Hematopoietic multipotent progenitor cell treated with erythropoietin and hydrocortisone succinate and interleukin-3 and kit ligand, for 15 days (in vitro differentiated cells): Measurements from ENCODE around the gene NPY5R.
A peak's percentile ranks its signal among the peaks of the same experiment; 100 is the strongest.

ENCODE experiments used
- DNase-seq: peaks from one replicate; pipeline ENCODE4 v3.0.0-alpha.2; 2015; ENCODE audit warnings: low spot score

The NPY5R gene

DNA sequence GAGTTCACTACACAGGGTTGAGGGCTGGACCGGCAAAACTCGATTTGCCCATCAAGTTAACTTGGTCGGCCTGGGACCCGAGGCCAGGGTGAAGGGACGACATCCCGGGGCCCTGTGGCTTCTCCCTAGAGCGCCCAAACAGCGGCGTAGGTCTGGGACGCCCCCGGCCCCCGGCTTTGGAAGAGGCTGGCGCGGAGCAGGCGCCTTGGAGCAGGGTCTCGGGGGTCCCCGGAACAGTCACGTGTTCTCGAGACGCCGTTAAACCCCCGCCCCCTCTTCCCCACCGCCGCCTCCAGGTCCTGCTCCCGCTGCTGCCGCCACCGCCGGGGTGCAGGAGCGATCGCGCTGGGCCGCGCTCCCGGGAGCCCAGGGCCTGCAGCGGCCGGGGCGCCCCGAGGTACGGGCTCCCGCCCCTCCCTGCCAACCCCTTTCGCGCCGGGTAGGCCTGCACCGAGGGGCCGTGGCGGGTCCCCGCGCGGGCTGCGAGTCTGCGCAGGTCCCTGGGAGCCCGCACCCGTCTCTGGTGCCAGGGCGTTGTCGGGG is at the start of gene NPY5R:
Gene NPY5R, plus strand, starts transcription at position 289 of the 543 bp plus-strand sequence. CDS start 6,382 bp downstream, outside the sequence.
- no peak for DNase-seq

DNA sequence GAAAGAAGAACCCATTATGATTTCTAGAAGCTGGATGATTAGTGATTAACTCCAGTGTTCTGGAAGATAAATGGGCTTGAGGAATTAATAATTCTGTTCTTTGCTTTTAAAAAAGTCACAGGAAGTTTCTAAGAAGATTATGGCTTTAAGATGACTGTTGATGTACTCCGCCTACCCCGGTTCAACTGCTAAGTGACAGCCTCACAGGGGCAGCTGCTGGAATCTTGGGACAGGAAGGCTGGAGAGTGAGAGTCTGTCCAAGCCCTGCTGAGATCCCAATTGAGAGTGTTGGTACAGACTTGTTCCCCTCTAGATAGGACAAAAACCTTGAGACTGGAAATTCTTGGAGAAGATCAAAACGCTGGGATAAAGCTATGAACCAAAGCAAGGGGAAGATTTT is 48.6 kb upstream of the NPY5R start:
- no peak for DNase-seq

- no peak for DNase-seq
Measured at GRCh38 chr4:163300445-163300844, 43.2 kb upstream of the NPY5R start.

GRCh38 chr4:163303069-163303468 is 40.6 kb upstream of the NPY5R start:
- no peak for DNase-seq

- no peak for DNase-seq
Measured at GRCh38 chr4:163309466-163309865, 34.2 kb upstream of the NPY5R start.

DNA sequence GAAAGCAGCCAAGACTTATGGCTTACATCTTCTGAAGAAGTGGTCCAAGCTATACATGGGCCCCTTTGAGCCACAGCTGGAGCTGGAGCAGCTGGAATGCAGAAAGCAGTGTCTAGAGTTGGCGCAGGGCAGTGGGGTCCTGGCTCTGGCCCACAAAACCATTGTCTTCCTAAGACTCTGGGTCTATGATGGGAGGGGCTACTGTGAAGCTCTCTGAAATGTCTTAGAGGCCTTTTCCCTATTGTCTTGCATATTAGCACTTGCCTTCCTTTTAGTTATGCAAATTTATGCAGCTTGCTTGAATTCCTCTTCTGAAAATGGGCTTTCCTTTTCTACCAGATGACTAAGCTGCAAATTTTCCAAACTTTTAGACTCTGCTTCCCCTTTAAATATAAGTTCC is 26.6 kb upstream of the NPY5R start:
- no peak for DNase-seq

DNA sequence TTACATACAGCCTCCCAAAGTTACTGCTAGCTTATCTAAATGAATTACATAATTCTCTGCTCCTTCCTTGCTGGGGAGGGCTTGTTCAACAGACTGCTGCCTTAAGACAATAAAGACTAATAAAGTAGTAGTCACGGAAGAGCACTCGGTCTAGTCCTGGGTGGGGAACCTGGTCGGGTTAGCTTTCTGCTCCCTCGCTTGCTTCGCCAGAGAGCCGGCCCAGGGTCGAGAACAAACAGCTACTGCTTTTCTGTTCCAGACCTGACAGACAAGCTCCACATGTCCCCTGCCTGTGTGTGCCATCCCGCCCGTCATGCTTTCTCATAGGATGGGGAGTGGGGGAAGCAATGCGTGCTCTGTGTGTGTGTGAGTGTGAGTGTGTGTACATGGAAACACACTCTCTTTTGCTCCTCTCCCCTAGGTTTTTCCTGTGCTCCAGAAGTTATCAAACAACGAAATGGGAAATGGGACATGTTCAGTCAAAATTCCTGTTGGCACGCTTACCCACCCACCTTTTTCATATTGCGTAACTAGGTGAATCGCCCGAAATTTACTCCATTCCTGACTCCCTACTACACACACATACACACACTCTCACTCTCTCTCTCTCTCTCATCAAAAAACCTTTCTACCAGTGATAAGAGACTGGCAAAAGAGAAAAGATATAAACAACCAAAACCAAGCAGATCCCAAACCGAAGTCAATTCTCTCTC is 12.6 kb upstream of the NPY5R start:
- no peak for DNase-seq

DNA sequence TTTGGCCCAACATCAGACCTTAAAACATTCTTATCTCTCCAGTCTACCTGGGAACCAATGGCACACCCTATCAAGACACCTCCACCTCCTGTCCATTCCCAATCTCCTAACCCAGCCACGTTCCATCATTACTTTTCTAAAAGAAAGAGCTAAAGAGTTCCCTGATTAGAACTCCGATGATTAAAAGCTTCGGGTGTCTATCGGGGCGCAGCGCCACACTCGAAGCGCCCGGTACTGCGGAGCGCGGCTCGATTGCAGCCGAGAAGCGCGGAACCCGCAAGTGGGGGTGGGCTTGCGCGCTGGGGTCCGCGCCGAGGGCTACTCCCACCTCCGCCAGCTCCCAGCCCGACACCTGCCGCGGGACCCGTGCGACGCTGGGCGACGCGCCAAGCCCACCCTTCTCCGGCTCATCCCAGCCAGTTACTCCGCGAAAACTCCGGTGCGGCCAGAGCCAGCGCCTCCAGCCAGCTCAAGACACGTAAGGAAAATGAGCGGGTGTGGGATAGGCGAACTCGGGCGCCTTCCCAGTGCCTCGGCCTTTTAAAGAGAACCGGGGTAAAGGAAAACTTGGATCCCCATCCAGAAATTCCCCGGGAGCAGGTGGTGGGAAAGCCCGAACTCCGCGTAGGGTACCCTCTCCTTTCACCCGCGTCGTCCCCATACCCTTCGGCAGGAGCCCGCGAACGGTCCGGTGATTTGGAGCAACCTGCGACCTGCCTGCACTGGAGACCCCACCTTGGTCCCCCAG is 11.9 kb upstream of the NPY5R start:
- DNase-seq = no peak

- peak; percentile 10 for DNase-seq
Measured at GRCh38 chr4:163332526-163333406, 10.9 kb upstream of the NPY5R start, which contains the start of gene NPY1R. Gene NPY1R (minus strand): TSS chr4:163332596. CDS start chr4:163326554, 6,042 bp downstream.

- DNase-seq = no peak
Measured at GRCh38 chr4:163335384-163335783, 8.3 kb upstream of the NPY5R start.

- no peak for DNase-seq
Measured at GRCh38 chr4:163344147-163345125, 744 bp downstream of the NPY5R start.

DNA sequence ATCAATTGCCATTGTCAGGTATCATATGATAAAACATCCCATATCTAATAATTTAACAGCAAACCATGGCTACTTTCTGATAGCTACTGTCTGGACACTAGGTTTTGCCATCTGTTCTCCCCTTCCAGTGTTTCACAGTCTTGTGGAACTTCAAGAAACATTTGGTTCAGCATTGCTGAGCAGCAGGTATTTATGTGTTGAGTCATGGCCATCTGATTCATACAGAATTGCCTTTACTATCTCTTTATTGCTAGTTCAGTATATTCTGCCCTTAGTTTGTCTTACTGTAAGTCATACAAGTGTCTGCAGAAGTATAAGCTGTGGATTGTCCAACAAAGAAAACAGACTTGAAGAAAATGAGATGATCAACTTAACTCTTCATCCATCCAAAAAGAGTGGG is 7.0 kb downstream of the NPY5R start:
- DNase-seq = no peak

DNA sequence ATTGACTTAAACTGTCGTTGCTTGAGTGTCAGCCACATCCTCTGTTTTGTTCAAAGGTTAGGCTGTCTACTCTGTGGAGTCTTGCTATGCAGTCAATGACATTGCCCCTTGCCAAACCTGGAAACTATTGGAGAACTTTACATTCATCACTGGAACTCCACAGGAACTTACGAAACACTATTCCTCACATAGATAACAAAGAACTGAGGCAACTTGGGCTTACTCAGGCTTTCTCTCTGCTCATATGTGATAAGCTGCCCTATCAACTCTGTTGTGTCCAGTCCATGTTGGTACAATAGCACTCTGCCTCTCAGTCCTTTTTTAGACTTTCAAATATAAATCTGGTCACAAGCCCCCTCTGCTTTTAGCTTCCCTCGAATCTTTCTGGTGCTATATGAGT is 9.4 kb downstream of the NPY5R start:
- DNase-seq = no peak

DNA sequence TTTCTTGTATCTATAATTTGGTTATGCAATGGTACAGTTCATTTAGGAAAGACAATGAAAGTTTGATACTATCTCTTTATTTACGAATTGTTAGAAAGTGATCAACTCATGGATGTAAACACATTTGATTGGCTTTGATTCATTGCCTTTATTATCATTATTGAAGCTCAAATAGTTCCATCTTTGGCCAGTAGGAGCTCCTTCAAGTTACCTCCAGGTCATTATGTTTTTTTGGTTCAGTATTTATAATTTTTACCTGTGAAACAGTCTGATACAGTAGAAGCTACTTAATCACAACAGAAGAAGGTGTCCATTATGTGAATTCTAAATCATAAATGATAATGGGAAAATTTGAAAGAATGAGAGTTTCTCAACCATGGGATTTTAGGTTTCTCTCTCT is 12.4 kb downstream of the NPY5R start:
- no peak for DNase-seq

DNA sequence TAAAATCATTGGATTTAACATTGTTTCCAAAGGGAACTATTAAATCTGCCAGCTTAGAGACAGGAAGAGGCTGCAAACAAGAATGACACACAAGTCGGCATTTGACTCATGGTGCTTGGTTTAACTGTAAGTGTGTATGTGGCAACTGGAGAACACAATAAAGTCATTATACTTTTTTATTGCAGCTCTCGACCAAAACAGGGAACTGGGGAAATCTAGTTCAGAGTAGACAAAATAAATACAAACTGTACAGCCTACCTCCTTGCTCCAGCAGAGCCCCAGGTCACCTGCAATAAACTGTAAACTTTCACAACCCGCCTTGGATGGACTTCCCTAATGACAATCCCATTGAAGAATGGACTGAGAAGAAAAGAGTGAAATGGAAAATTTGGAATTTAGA is 24.0 kb downstream of the NPY5R start:
- no peak for DNase-seq

DNA sequence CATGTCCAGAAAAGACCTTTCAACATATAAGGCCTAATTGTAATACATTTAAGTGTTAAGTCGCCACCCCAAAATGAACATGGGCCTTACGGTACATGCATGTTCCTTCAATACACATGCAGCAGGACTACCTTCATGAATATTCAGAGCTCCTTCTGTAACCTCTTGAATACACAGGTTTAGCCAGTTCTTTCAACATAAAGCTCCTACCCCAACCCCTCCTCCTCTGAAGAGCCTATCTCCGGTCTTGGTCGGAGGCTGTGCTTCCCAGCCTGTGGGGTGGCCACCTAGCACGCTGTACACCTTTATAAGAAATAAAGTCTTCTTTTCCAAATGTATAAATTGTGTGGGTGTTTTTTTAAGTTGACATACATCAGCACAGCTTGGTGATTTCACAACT is 28.3 kb downstream of the NPY5R start:
- DNase-seq = no peak

- no peak for DNase-seq
Measured at GRCh38 chr4:163378661-163379060, 35.0 kb downstream of the NPY5R start.

DNA sequence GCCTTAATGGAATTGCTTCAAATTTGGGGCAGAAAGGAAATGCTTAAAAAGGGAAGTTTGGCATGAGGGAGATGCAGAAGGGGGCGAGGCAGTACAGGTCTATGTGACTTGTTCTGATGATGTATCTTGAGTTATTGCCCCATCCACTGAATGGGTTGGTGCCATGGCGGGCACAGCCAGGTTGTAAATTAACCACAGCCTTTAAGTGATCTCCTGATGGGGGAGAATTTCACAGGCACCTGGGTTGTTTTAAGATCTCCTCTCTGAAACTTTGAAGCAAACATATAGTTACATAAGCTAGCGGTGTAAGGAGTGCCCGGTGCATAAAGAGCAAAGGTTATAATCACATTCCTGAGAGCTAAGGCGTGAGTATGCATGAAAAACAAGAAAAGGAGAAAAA is 37.0 kb downstream of the NPY5R start:
- no peak for DNase-seq

GRCh38 chr4:163382178-163382869 is 38.6 kb downstream of the NPY5R start:
- no peak for DNase-seq

- DNase-seq = no peak
Measured at GRCh38 chr4:163384434-163384833, 40.7 kb downstream of the NPY5R start.
